Nephron progenitor cell (in vitro differentiated cells): Measurements from ENCODE around the gene WNT9B.
"Not testable (repeated sequence)": the region's sequence is repeated elsewhere in the genome, so short reads cannot be mapped to it uniquely, and the experiment has no call there.

Source experiments
- DNase-seq: peaks from one replicate; pipeline ENCODE4 v3.0.0; 2021
- H3K27ac Mint-ChIP-seq: 2 replicates; pipeline ENCODE4 v1.8.0; 2021; ENCODE audit warnings: mild to moderate bottlenecking, moderate library complexity, mixed read lengths
- H3K27me3 Mint-ChIP-seq: 2 replicates; pipeline ENCODE4 v1.8.0; 2021; ENCODE audit warnings: mild to moderate bottlenecking, low read depth, mixed read lengths; ENCODE audit not compliant: poor library complexity
- H3K36me3 Mint-ChIP-seq: 2 replicates; pipeline ENCODE4 v1.8.0; 2021; ENCODE audit warnings: low read depth, mixed read lengths
- H3K4me1 Mint-ChIP-seq: 2 replicates; pipeline ENCODE4 v1.8.0; 2021; ENCODE audit warnings: mixed read lengths
- H3K4me3 Mint-ChIP-seq: 2 replicates; pipeline ENCODE4 v1.8.0; 2021; ENCODE audit warnings: mild to moderate bottlenecking, moderate library complexity, mixed read lengths
- H3K9me3 Mint-ChIP-seq: 2 replicates; pipeline ENCODE4 v1.8.0; 2021; ENCODE audit warnings: mild to moderate bottlenecking, moderate library complexity, mixed read lengths
- TF ChIP-seq, protein P1 (sequence below): fragments of 200-600 bp; sonication (generic); IDR thresholded peaks from 2 replicates; pipeline ENCODE4 v1.5.0; 2021; ENCODE audit warnings: antibody characterized with exemption

WNT9B gene

DNA sequence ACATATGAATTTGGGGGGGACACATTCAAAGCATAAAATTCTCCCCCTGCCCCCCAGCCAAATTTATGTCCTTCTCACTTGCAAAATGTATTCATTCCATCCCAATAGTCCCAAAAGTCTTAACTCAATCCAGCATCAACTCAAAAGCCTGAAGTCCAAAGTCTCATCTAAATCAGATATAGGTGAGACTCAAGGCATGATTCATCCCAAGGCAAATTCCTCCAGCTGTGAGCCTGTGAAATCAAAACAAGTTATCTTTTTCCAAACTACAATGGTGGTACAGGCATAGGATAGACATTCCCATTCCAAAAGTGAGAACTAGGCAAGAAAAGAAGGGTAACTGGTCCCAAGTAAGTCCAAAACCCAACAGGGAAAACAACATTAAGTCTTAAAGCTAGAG, 65.7 kb downstream of the WNT9B start:
- Mint-ChIP-seq H3K4me1 (no peaks in the 10 kb centered on the region), H3K27ac (no peak overlapping the region), H3K4me3 (no peak overlapping the region), H3K36me3 (no peaks in the 10 kb centered on the region), H3K27me3 (peaks cover 50% of the 10 kb centered on the region), H3K9me3 (peaks cover 4% of the 10 kb centered on the region)
- TF ChIP-seq, protein P1, sequence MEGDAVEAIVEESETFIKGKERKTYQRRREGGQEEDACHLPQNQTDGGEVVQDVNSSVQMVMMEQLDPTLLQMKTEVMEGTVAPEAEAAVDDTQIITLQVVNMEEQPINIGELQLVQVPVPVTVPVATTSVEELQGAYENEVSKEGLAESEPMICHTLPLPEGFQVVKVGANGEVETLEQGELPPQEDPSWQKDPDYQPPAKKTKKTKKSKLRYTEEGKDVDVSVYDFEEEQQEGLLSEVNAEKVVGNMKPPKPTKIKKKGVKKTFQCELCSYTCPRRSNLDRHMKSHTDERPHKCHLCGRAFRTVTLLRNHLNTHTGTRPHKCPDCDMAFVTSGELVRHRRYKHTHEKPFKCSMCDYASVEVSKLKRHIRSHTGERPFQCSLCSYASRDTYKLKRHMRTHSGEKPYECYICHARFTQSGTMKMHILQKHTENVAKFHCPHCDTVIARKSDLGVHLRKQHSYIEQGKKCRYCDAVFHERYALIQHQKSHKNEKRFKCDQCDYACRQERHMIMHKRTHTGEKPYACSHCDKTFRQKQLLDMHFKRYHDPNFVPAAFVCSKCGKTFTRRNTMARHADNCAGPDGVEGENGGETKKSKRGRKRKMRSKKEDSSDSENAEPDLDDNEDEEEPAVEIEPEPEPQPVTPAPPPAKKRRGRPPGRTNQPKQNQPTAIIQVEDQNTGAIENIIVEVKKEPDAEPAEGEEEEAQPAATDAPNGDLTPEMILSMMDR, result no peak
- no peak for DNase-seq

DNA sequence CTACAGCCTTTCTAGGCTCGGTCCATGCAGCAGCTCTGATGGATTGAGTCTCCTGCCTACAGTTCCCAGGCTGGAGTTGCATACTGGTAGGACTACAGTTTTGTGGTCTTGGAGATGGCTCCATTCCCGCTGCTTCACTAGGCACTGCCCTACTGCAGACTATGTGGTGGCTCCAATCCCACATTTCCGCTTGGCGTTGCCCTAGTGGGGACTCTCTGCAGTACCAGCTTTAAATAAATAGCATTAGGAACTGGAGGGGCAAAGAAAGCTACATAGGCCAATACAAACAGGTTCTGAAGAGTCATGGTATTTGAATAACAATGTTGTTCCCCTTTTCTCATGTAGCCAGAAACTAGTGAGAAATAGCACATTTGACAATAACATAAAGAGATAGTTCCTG, 66.1 kb downstream of the WNT9B start:
- H3K4me3 Mint-ChIP-seq, result no peak overlapping the region
- H3K4me1 Mint-ChIP-seq, result no peaks in the 10 kb centered on the region
- no peak overlapping the region for H3K27ac Mint-ChIP-seq
- H3K36me3 Mint-ChIP-seq, result no peaks in the 10 kb centered on the region
- H3K9me3 Mint-ChIP-seq, result peaks cover 4% of the 10 kb centered on the region
- TF ChIP-seq, protein P1, result no peak
- H3K27me3 Mint-ChIP-seq, result peaks cover 47% of the 10 kb centered on the region
- no peak for DNase-seq

DNA sequence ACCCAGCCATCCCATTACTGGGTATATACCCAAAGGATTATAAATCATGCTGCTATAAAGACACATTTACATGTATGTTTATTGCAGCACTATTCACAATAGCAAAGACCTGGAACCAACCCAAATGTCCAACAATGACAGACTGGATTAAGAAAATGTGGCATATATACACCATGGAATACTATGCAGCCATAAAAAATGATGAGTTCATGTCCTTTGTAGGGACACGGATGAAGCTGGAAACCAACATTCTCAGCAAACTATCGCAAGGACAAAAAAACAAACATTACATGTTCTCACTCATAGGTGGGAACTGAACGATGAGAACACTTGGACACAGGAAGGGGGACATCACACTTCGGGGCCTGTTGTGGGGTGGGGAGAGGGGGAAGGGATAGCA, 70.6 kb downstream of the WNT9B start:
- not testable (repeated sequence) for H3K27ac Mint-ChIP-seq, H3K9me3 Mint-ChIP-seq, H3K36me3 Mint-ChIP-seq, DNase-seq
- peak overlapping the region; percentile 89 for H3K4me3 Mint-ChIP-seq
- peaks cover 27% of the 10 kb centered on the region for H3K27me3 Mint-ChIP-seq
- H3K4me1 Mint-ChIP-seq, result peaks cover 24% of the 10 kb centered on the region

DNA sequence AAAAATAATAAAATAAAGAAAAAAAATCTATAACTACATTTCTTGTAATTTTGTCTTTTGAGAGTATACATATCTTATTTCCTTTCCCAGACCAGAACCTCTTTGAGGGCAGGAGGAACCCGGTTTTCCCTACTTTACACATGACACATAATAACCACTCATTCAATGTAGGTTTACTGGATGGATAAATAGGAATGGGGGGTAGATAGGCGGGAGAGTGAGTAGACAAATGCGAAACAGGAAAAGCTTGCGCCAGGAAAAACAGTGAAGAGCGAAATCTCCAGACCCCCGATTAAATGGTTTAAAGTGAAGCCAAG, 71.1 kb downstream of the WNT9B start:
- Mint-ChIP-seq H3K27me3 (peaks cover 27% of the 10 kb centered on the region), H3K4me3 (peak overlapping the region; percentile 89), H3K36me3 (no peaks in the 10 kb centered on the region), H3K4me1 (peaks cover 24% of the 10 kb centered on the region), H3K9me3 (no peaks in the 10 kb centered on the region), H3K27ac (peak overlapping the region; percentile 100)
- DNase-seq, result no peak
- TF ChIP-seq, protein P1, result no peak

DNA sequence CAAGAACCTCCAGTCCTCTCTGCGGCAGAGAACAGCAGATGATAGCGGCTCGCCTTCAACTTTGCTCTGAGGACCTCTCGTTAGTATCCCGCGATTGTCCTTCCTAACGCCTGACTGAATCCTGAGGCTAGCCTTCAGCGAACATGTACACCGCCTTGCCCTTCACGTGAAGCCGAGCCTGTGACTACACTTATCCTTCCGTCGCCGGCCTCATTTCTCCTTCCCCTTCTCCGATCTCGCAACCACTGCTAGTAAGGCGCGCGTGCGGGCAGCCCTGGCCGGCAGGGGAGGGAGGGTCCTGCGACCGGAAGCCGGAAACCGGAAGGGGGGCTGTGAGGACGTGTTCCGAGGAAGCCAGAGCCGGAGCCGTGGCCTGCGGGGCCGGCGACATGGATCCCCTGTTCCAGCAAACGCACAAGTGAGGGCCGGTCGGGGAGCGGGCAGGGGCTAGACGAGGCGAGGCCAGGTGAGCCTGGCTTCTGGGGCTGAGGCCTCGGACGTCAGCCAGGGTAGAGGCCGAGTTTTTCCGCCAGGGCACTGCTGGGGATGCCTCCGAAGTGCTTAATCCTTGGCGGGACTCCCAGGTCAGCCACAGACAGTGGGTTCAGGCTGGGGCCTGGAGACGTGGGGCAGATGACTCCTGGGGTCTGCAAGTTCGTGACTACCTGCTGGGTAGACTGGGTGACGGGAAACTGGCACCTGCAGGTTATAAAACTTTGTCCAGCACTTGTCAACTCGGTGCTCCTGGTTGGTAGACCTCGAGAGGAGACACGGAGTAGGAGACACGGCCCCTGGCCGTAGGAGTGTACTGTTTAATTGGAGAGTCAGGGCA, 71.6 kb downstream of the WNT9B start, which contains the start of gene GOSR2:
TSS of gene GOSR2 (plus strand) at position 357 of the 832 bp plus-strand sequence. CDS start at position 390, 33 bp downstream.
- H3K27ac Mint-ChIP-seq, result peak within 1 kb of the TSS; percentile 100
- TF ChIP-seq, protein P1, result no peak
- no peaks in the 10 kb centered on the region for H3K9me3 Mint-ChIP-seq
- H3K4me1 Mint-ChIP-seq, result peaks cover 28% of the 10 kb centered on the region
- peak within 1 kb of the TSS; percentile 89 for H3K4me3 Mint-ChIP-seq
- H3K36me3 Mint-ChIP-seq, result no peaks in the 10 kb centered on the region
- DNase-seq, result peak; percentile 91
- peaks cover 25% of the 10 kb centered on the region for H3K27me3 Mint-ChIP-seq

DNA sequence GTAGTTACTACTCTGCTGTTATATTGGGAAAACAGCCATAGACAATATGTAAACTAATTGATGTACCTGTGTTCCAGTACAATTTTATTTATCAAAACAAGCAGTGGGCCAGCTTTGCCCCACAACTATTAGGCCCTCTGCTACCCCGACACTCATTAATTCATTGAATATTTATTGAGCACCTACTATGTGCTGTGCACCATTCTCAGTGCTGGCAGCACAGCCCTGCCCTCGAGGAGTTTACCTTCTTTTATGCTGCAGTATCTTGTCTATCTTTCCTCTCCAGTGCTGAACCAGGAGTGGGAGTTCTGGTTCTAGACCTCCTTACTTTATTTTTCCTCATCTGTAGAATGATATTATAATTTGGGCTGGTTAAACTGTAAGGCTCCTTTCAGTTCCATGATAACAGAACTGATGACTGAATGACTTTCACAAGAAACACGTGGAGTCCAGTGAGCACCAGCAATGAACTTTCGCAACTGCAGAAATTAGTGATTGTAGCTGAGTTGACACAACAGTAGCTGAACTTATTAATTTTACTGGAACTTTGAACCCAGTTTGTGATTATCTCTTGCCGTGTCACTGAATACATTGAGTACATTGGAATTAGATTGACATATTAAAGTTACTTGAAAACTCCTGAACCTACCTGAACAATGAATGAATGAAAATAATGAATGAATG, 73.9 kb downstream of the WNT9B start:
- Mint-ChIP-seq H3K4me1 (peaks cover 29% of the 10 kb centered on the region), H3K27ac (no peak overlapping the region), H3K36me3 (peaks cover 3% of the 10 kb centered on the region), H3K4me3 (peak overlapping the region; percentile 42), H3K27me3 (peaks cover 7% of the 10 kb centered on the region), H3K9me3 (no peaks in the 10 kb centered on the region)
- TF ChIP-seq, protein P1, result no peak
- DNase-seq, result no peak
